Neural cell (in vitro differentiated cells): ENCODE results near the gene CDR2. TPM values are rescaled to one million over a fixed set of nuclear protein-coding genes. Genes with fewer than 3 reads are reported as not detected.

Source experiments
- H2AFZ ChIP-seq: fragments of 200-600, 300-800 bp; sonication (generic), shearing (Covaris generic); 2 replicates; pipeline ENCODE4 v1.6.0; 2014; ENCODE audit warnings: low read depth, mild to moderate bottlenecking, antibody characterized with exemption, low read length, moderate library complexity
- H3F3A ChIP-seq: fragments of 200-600 bp; shearing (Covaris generic); 2 replicates; pipeline ENCODE4 v1.6.1; 2016; ENCODE audit warnings: mild to moderate bottlenecking, moderate library complexity, mixed read lengths, antibody characterized with exemption, low read length; ENCODE audit not compliant: insufficient read depth, poor library complexity, severe bottlenecking
- H3K27ac ChIP-seq: fragments of 200-600, 300-800 bp; sonication (generic), shearing (Covaris generic); 2 replicates; pipeline ENCODE4 v1.5.1; 2014; ENCODE audit warnings: mild to moderate bottlenecking, low read length, moderate library complexity
- H3K27me3 ChIP-seq: fragments of 300-800, 200-600 bp; sonication (generic), shearing (Covaris generic); 2 replicates; pipeline ENCODE4 v1.6.0; 2014; ENCODE audit warnings: mild to moderate bottlenecking, low read depth, low read length, moderate library complexity; ENCODE audit not compliant: insufficient read depth
- H3K36me3 ChIP-seq: fragments of 300-800, 200-600 bp; sonication (generic), shearing (Covaris generic); 2 replicates; pipeline ENCODE4 v1.5.1; 2014; ENCODE audit warnings: mild to moderate bottlenecking, antibody characterized with exemption, low read length, moderate library complexity; ENCODE audit not compliant: insufficient read depth
- H3K4me2 ChIP-seq: fragments of 300-800, 200-600 bp; sonication (generic), shearing (Covaris generic); 2 replicates; pipeline ENCODE4 v1.6.0; 2014; ENCODE audit warnings: mild to moderate bottlenecking, low read length
- H3K4me3 ChIP-seq: fragments of 300-800, 200-600 bp; sonication (generic), shearing (Covaris generic); 2 replicates; pipeline ENCODE4 v1.5.1; 2014; ENCODE audit warnings: mild to moderate bottlenecking, low read length, moderate library complexity
- H3K79me2 ChIP-seq: fragments of 200-600 bp; shearing (Covaris generic); replicated peaks from 2 replicates; pipeline ENCODE4 v1.6.0; 2014; ENCODE audit warnings: mild to moderate bottlenecking, low read length, moderate library complexity; ENCODE audit not compliant: insufficient read depth
- H3K9ac ChIP-seq: fragments of 300-800, 200-600 bp; sonication (generic), shearing (Covaris generic); 2 replicates; pipeline ENCODE4 v1.6.1; 2016; ENCODE audit warnings: mild to moderate bottlenecking, low read length, mixed read lengths
- H3K9me2 ChIP-seq: fragments of 200-600 bp; shearing (Covaris generic); 2 replicates; pipeline ENCODE4 v1.6.1; 2016; ENCODE audit warnings: mild to moderate bottlenecking, low read length, mixed read lengths; ENCODE audit not compliant: insufficient read depth
- H3K9me3 ChIP-seq: fragments of 200-600, 300-800 bp; sonication (generic), shearing (Covaris generic); 2 replicates; pipeline ENCODE4 v1.6.1; 2016; ENCODE audit warnings: mild to moderate bottlenecking, mixed run types, low read length, moderate library complexity, mixed read lengths
- H4K20me1 ChIP-seq: fragments of 200-600 bp; shearing (Covaris generic); 2 replicates; pipeline ENCODE4 v1.6.1; 2016; ENCODE audit warnings: mild to moderate bottlenecking, mixed run types; ENCODE audit not compliant: insufficient read depth
- EP300 ChIP-seq: fragments of 450-650 bp; conservative IDR thresholded peaks from 2 replicates; pipeline ENCODE4 v1.6.1; 2014; ENCODE audit warnings: antibody characterized with exemption, mild to moderate bottlenecking, moderate library complexity; ENCODE audit not compliant: poor library complexity, severe bottlenecking
- EZH2 ChIP-seq: fragments of 200-600, 300-800 bp; shearing (Covaris generic), sonication (generic); IDR thresholded peaks from 2 replicates; pipeline ENCODE4 v1.6.1; 2014; ENCODE audit warnings: antibody characterized with exemption, low read length, borderline replicate concordance, mild to moderate bottlenecking; ENCODE audit not compliant: insufficient read depth, poor library complexity, severe bottlenecking
- MXI1 ChIP-seq: fragments of 450-650 bp; conservative IDR thresholded peaks from 2 replicates; pipeline ENCODE4 v1.6.1; 2014; ENCODE audit warnings: antibody characterized with exemption, mild to moderate bottlenecking; ENCODE audit not compliant: poor library complexity, severe bottlenecking
- POLR2AphosphoS5 ChIP-seq: IDR thresholded peaks from 2 replicates; pipeline ENCODE4 v1.6.1; 2012
- RAD21 ChIP-seq: fragments of 450-650 bp; conservative IDR thresholded peaks from 2 replicates; pipeline ENCODE4 v1.6.1; 2014; ENCODE audit warnings: antibody characterized with exemption, mild to moderate bottlenecking, moderate library complexity
- SMC3 ChIP-seq: fragments of 450-650 bp; conservative IDR thresholded peaks from 2 replicates; pipeline ENCODE4 v1.6.1; 2014; ENCODE audit warnings: antibody characterized with exemption, mild to moderate bottlenecking, moderate library complexity; ENCODE audit not compliant: poor library complexity
- TAF1 ChIP-seq: IDR thresholded peaks from 2 replicates; pipeline ENCODE4 v1.6.1; 2012; ENCODE audit warnings: low read depth
- polyA plus RNA-seq: library from polyadenylated mRNA; depleted of rRNA; stranded (reverse); fragments of >200 nt; gene quantifications from 2 replicates; pipeline ENCODE4 v1.2.3, GENCODE V29; 2014
- TF ChIP-seq, protein P1 (sequence below): fragments of 450-650 bp; IDR thresholded peaks from 2 replicates; pipeline ENCODE4 v1.5.1; 2014; ENCODE audit warnings: antibody characterized with exemption, mild to moderate bottlenecking, moderate library complexity; ENCODE audit not compliant: poor library complexity, severe bottlenecking
- TF ChIP-seq, protein P2 (sequence below): IDR thresholded peaks from 2 replicates; pipeline ENCODE4 v1.6.1; 2012; ENCODE audit warnings: borderline replicate concordance

Gene CDR2
- polyA plus RNA-seq, 1 donor from 2014 or later, result 17.8 TPM

DNA sequence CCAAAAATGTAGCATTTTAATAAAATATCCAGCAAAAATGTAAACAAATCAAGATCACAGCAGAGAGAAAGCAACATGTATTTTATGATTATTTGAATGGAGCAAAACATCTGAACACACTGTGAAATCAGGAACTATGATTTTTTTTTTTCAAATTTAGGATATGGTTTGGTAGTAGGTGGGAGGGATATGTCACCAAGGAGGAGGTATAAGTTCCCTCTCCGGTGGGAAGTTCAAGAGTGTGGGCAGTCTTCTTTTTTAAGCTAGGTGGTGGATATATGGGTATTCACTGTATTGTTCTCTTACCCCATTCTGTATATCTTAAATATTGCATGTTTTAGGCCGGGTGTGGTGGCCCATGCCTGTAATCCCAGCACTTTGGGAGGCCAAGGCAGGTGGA lies 10.2 kb downstream of the CDR2 start:
- Histone ChIP-seq H3K4me2 (no peak overlapping the region), H3K9ac (no peak overlapping the region), H3K27me3 (no peaks in the 10 kb centered on the region), H3F3A (no peaks in the 10 kb centered on the region), H3K4me3 (no peak overlapping the region), H3K79me2 (no peaks in the 10 kb centered on the region), H3K27ac (no peak overlapping the region), H4K20me1 (no peaks in the 10 kb centered on the region), H3K36me3 (no peaks in the 10 kb centered on the region), H3K9me3 (no peaks in the 10 kb centered on the region), H3K9me2 (no peaks in the 10 kb centered on the region), H2AFZ (no peak overlapping the region)
- TF ChIP-seq SMC3 (no peak), RAD21 (no peak), MXI1 (no peak), EZH2 (no peak), EP300 (no peak), POLR2AphosphoS5 (no peak), TAF1 (no peak)
- TF ChIP-seq, protein P1, sequence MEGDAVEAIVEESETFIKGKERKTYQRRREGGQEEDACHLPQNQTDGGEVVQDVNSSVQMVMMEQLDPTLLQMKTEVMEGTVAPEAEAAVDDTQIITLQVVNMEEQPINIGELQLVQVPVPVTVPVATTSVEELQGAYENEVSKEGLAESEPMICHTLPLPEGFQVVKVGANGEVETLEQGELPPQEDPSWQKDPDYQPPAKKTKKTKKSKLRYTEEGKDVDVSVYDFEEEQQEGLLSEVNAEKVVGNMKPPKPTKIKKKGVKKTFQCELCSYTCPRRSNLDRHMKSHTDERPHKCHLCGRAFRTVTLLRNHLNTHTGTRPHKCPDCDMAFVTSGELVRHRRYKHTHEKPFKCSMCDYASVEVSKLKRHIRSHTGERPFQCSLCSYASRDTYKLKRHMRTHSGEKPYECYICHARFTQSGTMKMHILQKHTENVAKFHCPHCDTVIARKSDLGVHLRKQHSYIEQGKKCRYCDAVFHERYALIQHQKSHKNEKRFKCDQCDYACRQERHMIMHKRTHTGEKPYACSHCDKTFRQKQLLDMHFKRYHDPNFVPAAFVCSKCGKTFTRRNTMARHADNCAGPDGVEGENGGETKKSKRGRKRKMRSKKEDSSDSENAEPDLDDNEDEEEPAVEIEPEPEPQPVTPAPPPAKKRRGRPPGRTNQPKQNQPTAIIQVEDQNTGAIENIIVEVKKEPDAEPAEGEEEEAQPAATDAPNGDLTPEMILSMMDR, result no peak
- TF ChIP-seq, protein P2, sequence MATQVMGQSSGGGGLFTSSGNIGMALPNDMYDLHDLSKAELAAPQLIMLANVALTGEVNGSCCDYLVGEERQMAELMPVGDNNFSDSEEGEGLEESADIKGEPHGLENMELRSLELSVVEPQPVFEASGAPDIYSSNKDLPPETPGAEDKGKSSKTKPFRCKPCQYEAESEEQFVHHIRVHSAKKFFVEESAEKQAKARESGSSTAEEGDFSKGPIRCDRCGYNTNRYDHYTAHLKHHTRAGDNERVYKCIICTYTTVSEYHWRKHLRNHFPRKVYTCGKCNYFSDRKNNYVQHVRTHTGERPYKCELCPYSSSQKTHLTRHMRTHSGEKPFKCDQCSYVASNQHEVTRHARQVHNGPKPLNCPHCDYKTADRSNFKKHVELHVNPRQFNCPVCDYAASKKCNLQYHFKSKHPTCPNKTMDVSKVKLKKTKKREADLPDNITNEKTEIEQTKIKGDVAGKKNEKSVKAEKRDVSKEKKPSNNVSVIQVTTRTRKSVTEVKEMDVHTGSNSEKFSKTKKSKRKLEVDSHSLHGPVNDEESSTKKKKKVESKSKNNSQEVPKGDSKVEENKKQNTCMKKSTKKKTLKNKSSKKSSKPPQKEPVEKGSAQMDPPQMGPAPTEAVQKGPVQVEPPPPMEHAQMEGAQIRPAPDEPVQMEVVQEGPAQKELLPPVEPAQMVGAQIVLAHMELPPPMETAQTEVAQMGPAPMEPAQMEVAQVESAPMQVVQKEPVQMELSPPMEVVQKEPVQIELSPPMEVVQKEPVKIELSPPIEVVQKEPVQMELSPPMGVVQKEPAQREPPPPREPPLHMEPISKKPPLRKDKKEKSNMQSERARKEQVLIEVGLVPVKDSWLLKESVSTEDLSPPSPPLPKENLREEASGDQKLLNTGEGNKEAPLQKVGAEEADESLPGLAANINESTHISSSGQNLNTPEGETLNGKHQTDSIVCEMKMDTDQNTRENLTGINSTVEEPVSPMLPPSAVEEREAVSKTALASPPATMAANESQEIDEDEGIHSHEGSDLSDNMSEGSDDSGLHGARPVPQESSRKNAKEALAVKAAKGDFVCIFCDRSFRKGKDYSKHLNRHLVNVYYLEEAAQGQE, result no peak

DNA sequence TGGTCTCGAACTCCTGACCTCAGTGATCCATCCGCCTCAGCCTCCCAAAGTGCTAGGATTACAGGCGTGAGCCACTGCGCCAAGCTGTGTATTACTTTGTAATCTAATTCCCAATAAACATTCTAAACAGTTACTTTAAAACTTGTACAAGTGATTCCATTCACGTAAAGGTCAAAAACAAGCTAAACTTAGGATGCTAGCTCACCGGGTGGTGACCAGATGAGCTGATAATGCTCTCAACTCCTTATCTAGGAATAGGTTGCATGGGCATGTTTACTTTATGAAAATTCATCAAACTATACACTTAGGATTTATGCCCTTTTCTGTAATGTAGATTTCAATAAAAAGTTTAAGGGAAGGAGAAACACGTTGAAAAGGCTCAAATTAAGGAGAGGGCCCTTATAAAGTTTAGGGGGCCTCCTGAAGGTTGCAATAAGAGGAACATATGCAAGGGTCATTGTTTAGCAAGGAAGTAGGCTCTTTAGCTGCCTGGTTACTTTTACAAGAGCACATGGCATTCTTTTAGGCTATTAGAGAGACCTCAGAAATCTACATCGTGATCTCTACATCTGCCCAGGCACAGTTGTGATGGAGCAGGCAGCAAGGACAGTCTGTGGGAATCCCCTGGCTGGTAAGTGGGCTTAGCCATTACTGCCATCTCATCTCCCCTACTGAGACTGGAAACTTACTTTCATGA lies 13.3 kb downstream of the CDR2 start:
- Histone ChIP-seq H3K27ac (no peak overlapping the region), H3K36me3 (no peaks in the 10 kb centered on the region), H2AFZ (no peak overlapping the region), H3K4me2 (no peak overlapping the region), H3K9me2 (no peaks in the 10 kb centered on the region), H3K9me3 (no peaks in the 10 kb centered on the region), H4K20me1 (no peaks in the 10 kb centered on the region), H3K4me3 (no peak overlapping the region), H3K79me2 (no peaks in the 10 kb centered on the region), H3K9ac (no peak overlapping the region), H3K27me3 (no peaks in the 10 kb centered on the region), H3F3A (no peaks in the 10 kb centered on the region)
- TF ChIP-seq EZH2 (no peak), RAD21 (no peak), EP300 (no peak), MXI1 (no peak), TAF1 (no peak), POLR2AphosphoS5 (no peak), SMC3 (no peak)
- TF ChIP-seq, protein P1, result no peak
- TF ChIP-seq, protein P2, result no peak
